Body of pancreas (tissue), 4 donors: ENCODE measurements around the gene IREB2. TPM values are rescaled to one million over a fixed set of nuclear protein-coding genes. Genes with fewer than 3 reads are reported as not detected.
A peak's percentile ranks its signal among the peaks of the same experiment; 100 is the strongest.
"Not testable (repeated sequence)": the region's sequence is repeated elsewhere in the genome, so short reads cannot be mapped to it uniquely, and the experiment has no call there.

Experiments
- ATAC-seq: fragments of 150-250 bp; one replicate; pipeline ENCODE4 v1.9.1; 2016
- DNase-seq, 4 donors: peaks; one replicate each; pipeline ENCODE4 v3.0.0-alpha.2; 2019
- H3K27ac ChIP-seq, 4 donors: fragments of 200-600 bp; sonication (generic); 1 replicate in 3 of 4; 2 replicates in 1 of 4; pipeline versions ENCODE4 v1.5.1 to v1.6.1; 2016 to 2019; ENCODE audit warnings: mild to moderate bottlenecking in 1 of 4, mixed read lengths in 1 of 4, moderate library complexity in 1 of 4
- H3K27me3 ChIP-seq, 2 donors: fragments of 200-600 bp; sonication (generic); one replicate each; pipeline ENCODE4 v1.6.0; 2016; ENCODE audit warnings: mild to moderate bottlenecking in 1 of 2
- H3K36me3 ChIP-seq, 2 donors: fragments of 200-600 bp; sonication (generic); replicated peaks in 1 of 2; 2 replicates each; pipeline ENCODE4 v1.5.1; 2016; ENCODE audit warnings: low read depth in 2 of 2; ENCODE audit not compliant: insufficient read depth in 1 of 2
- H3K4me1 ChIP-seq: fragments of 200-600 bp; sonication (generic); one replicate; pipeline ENCODE4 v1.6.0; 2016
- H3K4me3 ChIP-seq, 2 donors: fragments of 200-600 bp; sonication (generic); 1 replicate in 1 of 2; 2 replicates in 1 of 2; pipeline ENCODE4 v1.5.1; 2016 to 2019
- H3K9me3 ChIP-seq, 3 donors: fragments of 200-600 bp; sonication (generic); 1 replicate in 2 of 3; 2 replicates in 1 of 3; pipeline ENCODE4 v1.5.1; 2016
- CTCF ChIP-seq, 7 experiments: fragments of 450-650 bp in 4 of 7; fragments of 200-600 bp in 3 of 7; sonication (generic) in 3 of 7; IDR thresholded peaks; one replicate each; pipeline ENCODE4 v1.5.1; 2016 to 2019; ENCODE audit warnings: antibody characterized with exemption in 7 of 7
- POLR2A ChIP-seq, 3 donors: fragments of 450-650 bp; IDR thresholded peaks; one replicate each; pipeline ENCODE4 v1.6.1; 2016; ENCODE audit warnings: antibody characterized with exemption in 3 of 3, mild to moderate bottlenecking in 2 of 3
- WGBS, 2 donors: methylation state at CpG; one replicate each; pipeline ENCODE4 v1.1.5; 2017; 5-methylcytosine and 5-hydroxymethylcytosine counted together
- intact Hi-C: fragments of 100-400 bp; cut with DNase I; formaldehyde crosslinking; loops from one replicate; pipeline ENCODE4 v1.15.1; 2023
- total RNA-seq, 2 donors: library from RNA; depleted of rRNA; stranded (reverse); fragments of >200 nt; gene quantifications; one replicate each; pipeline ENCODE4 v1.1.0, GENCODE V29; 2016

Gene IREB2
- total RNA-seq, 2 donors from 2014 or later: 16.2 to 31.9 TPM

- H3K27me3 ChIP-seq: no peaks in the 10 kb centered on the region
- H3K36me3 ChIP-seq: no peaks in the 10 kb centered on the region
- H3K27ac ChIP-seq: peak overlapping the region; percentile 41 to 82 (median 70)
- H3K9me3 ChIP-seq: no peaks in the 10 kb centered on the region
- 0 to 1% methylated on average over 13 of the region's 13 CpGs for WGBS, 2 donors
- no peak for TF ChIP-seq CTCF (IDR thresholded peaks at IDR 0.05)
- TF ChIP-seq POLR2A (IDR thresholded peaks at IDR 0.05): peak in 1 of 3 donors; percentile 36
- peak overlapping the region; percentile 71 to 73 for H3K4me3 ChIP-seq
- peaks cover 14% of the 10 kb centered on the region for H3K4me1 ChIP-seq
- intact Hi-C loops: no loop called here
- DNase-seq (no peak), ATAC-seq (peak; percentile 13)
Measured at GRCh38 chr15:78507831-78508160, 69.8 kb downstream of the IREB2 start.

GRCh38 chr15:78508272-78508671 lies 70.3 kb downstream of the IREB2 start:
- intact Hi-C loops: no loop called here
- H3K4me1 ChIP-seq: peaks cover 14% of the 10 kb centered on the region
- TF ChIP-seq POLR2A (IDR thresholded peaks at IDR 0.05): no peak
- TF ChIP-seq CTCF (IDR thresholded peaks at IDR 0.05): no peak
- no peak for DNase-seq
- no peaks in the 10 kb centered on the region for H3K27me3 ChIP-seq
- no peak for ATAC-seq
- H3K27ac ChIP-seq: peak overlapping the region in 3 of 4 donors; percentile 70 to 82 (median 70)
- no peaks in the 10 kb centered on the region for H3K9me3 ChIP-seq
- no peaks in the 10 kb centered on the region for H3K36me3 ChIP-seq
- peak overlapping the region; percentile 71 to 73 for H3K4me3 ChIP-seq
- WGBS, 2 donors: 16% methylated on average over 6 of the region's 6 CpGs

- Histone ChIP-seq H3K9me3 (no peaks in the 10 kb centered on the region), H3K4me3 (no peak overlapping the region), H3K36me3 (no peaks in the 10 kb centered on the region), H3K27me3 (no peaks in the 10 kb centered on the region), H3K27ac (no peak overlapping the region), H3K4me1 (peaks cover 14% of the 10 kb centered on the region)
- intact Hi-C loops: no loop called here
- ATAC-seq (no peak), DNase-seq (no peak)
- TF ChIP-seq POLR2A (IDR thresholded peaks at IDR 0.05) (no peak), CTCF (IDR thresholded peaks at IDR 0.05) (no peak)
- WGBS, 2 donors: 74 to 81% methylated on average over 6 of the region's 6 CpGs
Measured at GRCh38 chr15:78509726-78510312, 71.8 kb downstream of the IREB2 start.

GRCh38 chr15:78520035-78520434 lies 82.0 kb downstream of the IREB2 start:
- H3K9me3 ChIP-seq, H3K4me1 ChIP-seq, H3K4me3 ChIP-seq, H3K27me3 ChIP-seq, intact Hi-C loops, DNase-seq, H3K27ac ChIP-seq, H3K36me3 ChIP-seq, ATAC-seq: not testable (repeated sequence)
- WGBS, 2 donors: 78 to 91% methylated on average over 2 of the region's 3 CpGs

- no peaks in the 10 kb centered on the region for H3K9me3 ChIP-seq
- H3K4me1 ChIP-seq: no peaks in the 10 kb centered on the region
- 88 to 95% methylated on average over 5 of the region's 5 CpGs for WGBS, 2 donors
- no peak overlapping the region for H3K4me3 ChIP-seq
- no peaks in the 10 kb centered on the region for H3K36me3 ChIP-seq
- no peak overlapping the region for H3K27ac ChIP-seq
- H3K27me3 ChIP-seq: no peaks in the 10 kb centered on the region
- no peak for ATAC-seq
- TF ChIP-seq POLR2A (IDR thresholded peaks at IDR 0.05) (no peak), CTCF (IDR thresholded peaks at IDR 0.05) (no peak)
- intact Hi-C loops: no loop called here
- DNase-seq: no peak
Measured at GRCh38 chr15:78524230-78524629, 86.2 kb downstream of the IREB2 start.
